Ovary (tissue), 3 donors: ENCODE data around the gene CRADD.

ENCODE experiments used
- CTCF ChIP-seq, 3 donors: fragments of 450-650 bp in 2 of 3; fragments of 200-600 bp in 1 of 3; IDR thresholded peaks; one replicate each; pipeline versions ENCODE4 v1.5.1 to v1.8.0; 2016 to 2022; ENCODE audit warnings: antibody characterized with exemption in 3 of 3, mild to moderate bottlenecking in 1 of 3
- EP300 ChIP-seq: sonication (generic); formaldehyde crosslinking; IDR thresholded peaks from one replicate; pipeline ENCODE4 v1.6.1; 2017; ENCODE audit warnings: antibody characterized with exemption
- donor health status: DM: no; HTN: no; CAD: no.

- TF ChIP-seq CTCF (IDR thresholded peaks at IDR 0.05) (no peak), EP300 (no peak)
Observed at GRCh38 chr12:93839064-93839463, 161.9 kb downstream of the CRADD start.
